Germinal center (tissue), 1 donor: ENCODE results near the gene UBR3.
"Not testable (repeated sequence)": the region's sequence is repeated elsewhere in the genome, so short reads cannot be mapped to it uniquely, and the experiment has no call there.

Experiments
- DNase-seq: peaks from one replicate; pipeline ENCODE4 v3.0.0; 2012; ENCODE audit warnings: mixed read lengths, low spot score

The UBR3 gene

GRCh38 chr2:169827272-169828140 is at the start of gene UBR3:
Gene UBR3, plus strand, starts transcription at chr2:169827454. Its CDS starts 54 bp downstream, at chr2:169827508.
- DNase-seq = peak; percentile 94

GRCh38 chr2:169778446-169778845 is 48.8 kb upstream of the UBR3 start:
- DNase-seq = no peak

- DNase-seq = no peak
Observed at GRCh38 chr2:169781249-169782013, 45.8 kb upstream of the UBR3 start.

DNA sequence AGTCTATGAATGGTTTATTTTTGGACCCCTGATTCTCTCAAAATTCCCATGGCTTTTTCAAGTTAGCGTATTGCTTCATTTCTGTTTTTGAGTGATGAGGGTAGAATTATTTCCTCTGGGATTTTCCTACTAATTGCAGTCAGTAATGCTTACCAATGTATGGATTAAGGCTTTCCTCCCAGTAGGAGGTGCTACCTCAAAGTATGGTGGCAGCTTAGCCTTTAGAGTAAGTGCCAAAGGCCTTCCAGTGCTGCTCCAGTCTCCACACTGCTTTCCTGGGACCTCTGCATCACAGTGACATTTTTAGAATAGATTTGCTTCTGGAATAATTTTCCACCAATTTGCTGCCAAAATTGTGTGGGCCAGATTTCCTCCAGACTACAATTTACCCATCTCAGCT is 44.7 kb upstream of the UBR3 start:
- no peak for DNase-seq

DNA sequence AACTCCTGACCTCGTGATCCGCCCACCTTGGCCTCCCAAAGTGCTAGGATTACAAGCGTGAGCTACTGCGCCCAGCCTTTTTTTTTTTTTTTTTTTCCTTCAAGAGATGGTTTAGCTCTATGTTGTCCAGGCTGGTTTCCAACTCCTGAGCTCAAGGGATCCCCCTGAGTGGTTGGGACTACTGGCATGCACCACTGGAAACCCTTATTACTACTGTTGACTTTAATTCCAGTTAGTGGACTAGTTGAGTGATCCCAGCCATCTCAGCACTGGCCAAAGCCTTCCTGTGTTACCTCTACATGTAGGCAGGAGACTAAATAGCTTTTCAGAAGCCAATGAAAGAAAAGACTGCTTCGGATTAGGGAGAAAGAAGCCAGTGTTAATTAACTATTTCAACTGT is 36.7 kb upstream of the UBR3 start:
- no peak for DNase-seq

GRCh38 chr2:169795181-169795580 is 32.1 kb upstream of the UBR3 start:
- DNase-seq = no peak

GRCh38 chr2:169796441-169796840 is 30.8 kb upstream of the UBR3 start:
- DNase-seq = no peak

- DNase-seq = no peak
Observed at GRCh38 chr2:169797601-169798000, 29.7 kb upstream of the UBR3 start.

- no peak for DNase-seq
Observed at GRCh38 chr2:169798397-169798717, 28.9 kb upstream of the UBR3 start.

GRCh38 chr2:169798718-169799592 is 28.3 kb upstream of the UBR3 start, which contains the start of gene SSB:
Gene SSB, plus strand, starts transcription at chr2:169798871. Its CDS starts 2,090 bp downstream, at chr2:169800961.
- DNase-seq = peak; percentile 93

DNA sequence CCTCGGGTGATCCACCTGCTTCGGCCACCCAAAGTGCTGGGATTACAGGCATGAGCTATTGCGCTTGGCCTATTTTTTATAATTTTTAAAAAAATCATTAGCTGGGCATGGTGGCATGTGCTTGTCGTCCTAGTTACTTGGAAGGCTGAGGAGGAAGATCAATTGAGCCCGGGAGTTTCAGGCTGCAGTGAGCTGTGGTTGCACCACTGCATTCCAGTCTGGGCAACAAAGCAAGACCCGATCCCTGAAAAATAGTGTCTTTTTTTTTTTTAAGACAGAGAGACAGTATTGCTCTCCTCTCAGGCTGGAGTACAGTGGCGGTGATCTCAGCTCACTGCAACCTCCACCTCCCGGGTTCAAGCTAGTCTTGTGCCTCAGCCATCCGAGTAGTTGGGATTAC is 23.8 kb upstream of the UBR3 start:
- DNase-seq = no peak

- no peak for DNase-seq
Observed at GRCh38 chr2:169806586-169806985, 20.7 kb upstream of the UBR3 start.

- DNase-seq = no peak
Observed at GRCh38 chr2:169808221-169808620, 19.0 kb upstream of the UBR3 start.

- no peak for DNase-seq
Observed at GRCh38 chr2:169815849-169816248, 11.4 kb upstream of the UBR3 start.

GRCh38 chr2:169816961-169817360 is 10.3 kb upstream of the UBR3 start:
- not testable (repeated sequence) for DNase-seq

GRCh38 chr2:169817369-169817768 is 9.9 kb upstream of the UBR3 start:
- not testable (repeated sequence) for DNase-seq

DNA sequence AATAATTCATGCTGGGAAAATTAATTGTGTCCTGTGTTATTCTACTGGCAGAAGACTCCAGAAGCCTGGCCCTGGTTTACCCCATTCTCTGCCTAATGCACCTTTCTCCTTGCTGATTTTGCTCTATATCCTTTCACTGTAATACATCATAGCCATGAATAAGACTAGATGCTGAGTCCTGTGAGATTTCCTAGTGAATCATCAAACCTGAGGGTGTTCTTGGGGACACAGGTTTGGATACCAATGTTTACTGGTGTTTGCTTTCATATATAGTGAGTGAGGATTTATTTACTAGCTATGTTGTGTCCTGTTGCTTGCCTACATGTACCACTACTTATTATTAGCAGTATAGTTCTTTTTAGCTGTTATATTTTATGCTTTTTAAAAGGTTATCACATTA is 9.0 kb upstream of the UBR3 start:
- DNase-seq = no peak

GRCh38 chr2:169819106-169819505 is 8.1 kb upstream of the UBR3 start:
- DNase-seq = no peak

GRCh38 chr2:169820101-169820500 is 7.2 kb upstream of the UBR3 start:
- not testable (repeated sequence) for DNase-seq

- DNase-seq = no peak
Observed at GRCh38 chr2:169822036-169822435, 5.2 kb upstream of the UBR3 start.

- no peak for DNase-seq
Observed at GRCh38 chr2:169822785-169823392, 4.4 kb upstream of the UBR3 start.

DNA sequence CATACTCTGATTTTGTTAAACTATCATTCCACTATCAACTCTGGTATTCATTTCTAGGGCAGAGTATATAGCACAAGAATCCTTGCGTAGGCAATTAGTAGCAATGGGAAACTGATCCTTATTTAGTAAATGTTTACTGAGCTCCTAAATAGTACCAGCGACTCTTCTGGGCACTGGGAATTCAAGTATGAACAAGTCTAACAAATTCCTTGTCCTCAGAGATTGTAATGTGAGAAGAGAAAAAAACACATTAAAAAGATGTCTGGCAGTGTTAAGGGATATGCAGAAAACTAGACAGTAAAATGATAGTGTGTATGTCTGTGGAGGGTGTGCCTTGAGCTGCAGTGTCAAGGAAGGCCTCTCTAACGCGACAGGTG is 3.3 kb upstream of the UBR3 start:
- DNase-seq = peak; percentile 19
